Thyroid gland (tissue), 4 donors: Measurements from ENCODE around the gene SLC7A14.

Source experiments
- CTCF ChIP-seq, 6 experiments: fragments of 200-600 bp in 3 of 6; fragments of 450-650 bp in 3 of 6; sonication (generic) in 3 of 6; IDR thresholded peaks; one replicate each; pipeline ENCODE4 v1.5.1; 2016 to 2019; ENCODE audit warnings: antibody characterized with exemption in 6 of 6, mild to moderate bottlenecking in 2 of 6, inconsistent platforms in 1 of 6, moderate library complexity in 1 of 6
- POLR2A ChIP-seq, 2 donors: fragments of 450-650 bp; IDR thresholded peaks; one replicate each; pipeline ENCODE4 v1.6.1; 2017; ENCODE audit warnings: antibody characterized with exemption in 2 of 2, mild to moderate bottlenecking in 2 of 2, moderate library complexity in 1 of 2

GRCh38 chr3:170425491-170426239 is 160.2 kb downstream of the SLC7A14 start:
- TF ChIP-seq CTCF (IDR thresholded peaks at IDR 0.05) (no peak), POLR2A (IDR thresholded peaks at IDR 0.05) (no peak)
